Measurements from ENCODE around the gene CAMK4. TPM values are rescaled to one million over a fixed set of nuclear protein-coding genes. Genes with fewer than 3 reads are reported as not detected.

CAMK4 gene
- total and polyA plus RNA-seq, 9 of the 15 experiments (the other 6 are each of a cell fraction or from before 2014, with no cell fraction given) = 0.35 TPM; not detected in 8

GRCh38 chr5:111187079-111187478 is 37.1 kb upstream of the CAMK4 start (continued):
- no peak for TF ChIP-seq ATF6 (CRISPR knock-in tag; IDR thresholded peaks at IDR 0.05)

- FAIRE-seq (no peak), ATAC-seq (no peak), DNase-seq (ENCODE audit: extremely low read depth in 1 of 4, low spot score in 3 of 4) (no peak)
- no peaks in the 10 kb centered on the region for H3K79me2 ChIP-seq (ENCODE audit: control insufficient read depth, insufficient read depth, low read length)
- WGBS (ENCODE audit: insufficient coverage, low coverage, missing lambda C conversion rate) = 0% methylated on average over 1 of the region's 1 CpG
- no peak overlapping the region for H3K27ac ChIP-seq (ENCODE audit: extremely low read depth, low read depth, low read length)
- intact Hi-C loops (cut with micrococcal nuclease) (no loop called here), in situ Hi-C loops (cut with MboI) (no loop called here)
- CTCF ChIA-PET (ENCODE audit: low intra/inter-chr PET ratio) = no interaction called here
- no peaks in the 10 kb centered on the region for H3K9me1 ChIP-seq (ENCODE audit: control insufficient read depth, insufficient read depth, low read length)
- POLR2A ChIA-PET = no interaction called here
- no peaks in the 10 kb centered on the region for H3K9me3 ChIP-seq (replicated peaks; ENCODE audit: control insufficient read depth, insufficient read depth, low read depth, low read length)
- H2AFZ ChIP-seq (ENCODE audit: low read depth, low read length) = no peak overlapping the region
- H4K20me1 ChIP-seq (replicated peaks; ENCODE audit: control insufficient read depth, insufficient read depth, low read length) = no peaks in the 10 kb centered on the region
- no peak overlapping the region for H3K4me3 ChIP-seq
- no peak overlapping the region for H3K4me2 ChIP-seq (ENCODE audit: insufficient read depth, low read length)
- no TSS peak for BruUV-seq (replicated peaks)
- no peak overlapping the region for H3K9ac ChIP-seq (ENCODE audit: insufficient read depth in 1 of 2, low read depth in 2 of 2, low read length in 2 of 2)
- H3K36me3 ChIP-seq (ENCODE audit: control insufficient read depth, insufficient read depth, low read length) = no peaks in the 10 kb centered on the region
- H3K4me1 ChIP-seq (replicated peaks in 1 of 2; ENCODE audit: control insufficient read depth in 2 of 2, insufficient read depth in 2 of 2, low read length in 2 of 2) = no peaks in the 10 kb centered on the region
- H3K27me3 ChIP-seq (ENCODE audit: control insufficient read depth in 2 of 2, insufficient read depth in 2 of 2, low read length in 2 of 2) = no peaks in the 10 kb centered on the region
- TF ChIP-seq GTF3C2 (IDR thresholded peaks at IDR 0.05; ENCODE audit: borderline replicate concordance, extremely low read depth, insufficient read length) (no peak), KDM4B (IDR thresholded peaks at IDR 0.05; ENCODE audit: borderline replicate concordance in 2 of 2, low read depth in 1 of 2) (no peak), ZNF740 (CRISPR knock-in tag; IDR thresholded peaks at IDR 0.05) (no peak), ZNF740 (tag; IDR thresholded peaks at IDR 0.05) (no peak), FOXA1 (IDR thresholded peaks at IDR 0.05; ENCODE audit: borderline replicate concordance) (no peak), NCOA4 (IDR thresholded peaks at IDR 0.05; ENCODE audit: partially characterized antibody) (no peak), TSHZ1 (CRISPR knock-in tag; IDR thresholded peaks at IDR 0.05) (no peak), CEBPB (tag; IDR thresholded peaks at IDR 0.05) (no peak), CBX2 (IDR thresholded peaks at IDR 0.05; ENCODE audit: insufficient read depth, low read length, poor library complexity, severe bottlenecking) (no peak), SMC3 (conservative IDR thresholded peaks at IDR 0.05; ENCODE audit: insufficient read depth, low read depth, low read length) (no peak)
Measured at GRCh38 chr5:111194053-111194452, 30.1 kb upstream of the CAMK4 start.
